ENCODE data around the gene U2AF2.

- no peak for TF ChIP-seq CTCF (IDR thresholded peaks at IDR 0.05)
- peak in 1 of 2 donors; percentile 26 for TF ChIP-seq POLR2A (IDR thresholded peaks at IDR 0.05)
These were observed 49.6 kb upstream of the U2AF2 start for GRCh38 chr19:55605207-55605636.
